Activated T-helper 2 cell treated with anti-CD3 and anti-CD28 coated beads, Interferon-gamma antibody, Interleukin-2, Interleukin-4, amounts not matched to agents 10 μg/mL and 5 μg/mL and 100 μg/mL, durations not matched to agents 14 hours and 24 hours and 36 hours (primary cell): ENCODE data around the gene FAM78A. TPM values are rescaled to one million over a fixed set of nuclear protein-coding genes. Genes with fewer than 3 reads are reported as not detected.

Experiments
- DNase-seq: peaks from one replicate; pipeline ENCODE4 v3.0.0; 2021; ENCODE audit warnings: low spot score
- H3K27ac Mint-ChIP-seq: one replicate; pipeline ENCODE4 v1.8.0; 2021; ENCODE audit warnings: mixed read lengths
- H3K27me3 Mint-ChIP-seq: one replicate; pipeline ENCODE4 v1.8.0; 2021; ENCODE audit warnings: low read depth, mixed read lengths
- H3K36me3 Mint-ChIP-seq: one replicate; pipeline ENCODE4 v1.8.0; 2021; ENCODE audit warnings: low read depth, mixed read lengths
- H3K4me1 Mint-ChIP-seq: one replicate; pipeline ENCODE4 v1.8.0; 2021; ENCODE audit warnings: low read depth, mixed read lengths
- H3K4me3 Mint-ChIP-seq: one replicate; pipeline ENCODE4 v1.8.0; 2021; ENCODE audit warnings: low read depth, mild to moderate bottlenecking, moderate library complexity, mixed read lengths
- H3K9me3 Mint-ChIP-seq: one replicate; pipeline ENCODE4 v1.8.0; 2021; ENCODE audit warnings: mixed read lengths
- intact Hi-C: fragments of 100-400 bp; cut with micrococcal nuclease; formaldehyde crosslinking; loops from one replicate; pipeline ENCODE4 v1.15.1; 2023
- total RNA-seq: library from RNA; stranded (reverse); gene quantifications from 2 replicates; pipeline ENCODE4 v1.2.3, GENCODE V29; 2022

The FAM78A gene
- total RNA-seq, 1 donor from 2014 or later: 55.3 TPM

DNA sequence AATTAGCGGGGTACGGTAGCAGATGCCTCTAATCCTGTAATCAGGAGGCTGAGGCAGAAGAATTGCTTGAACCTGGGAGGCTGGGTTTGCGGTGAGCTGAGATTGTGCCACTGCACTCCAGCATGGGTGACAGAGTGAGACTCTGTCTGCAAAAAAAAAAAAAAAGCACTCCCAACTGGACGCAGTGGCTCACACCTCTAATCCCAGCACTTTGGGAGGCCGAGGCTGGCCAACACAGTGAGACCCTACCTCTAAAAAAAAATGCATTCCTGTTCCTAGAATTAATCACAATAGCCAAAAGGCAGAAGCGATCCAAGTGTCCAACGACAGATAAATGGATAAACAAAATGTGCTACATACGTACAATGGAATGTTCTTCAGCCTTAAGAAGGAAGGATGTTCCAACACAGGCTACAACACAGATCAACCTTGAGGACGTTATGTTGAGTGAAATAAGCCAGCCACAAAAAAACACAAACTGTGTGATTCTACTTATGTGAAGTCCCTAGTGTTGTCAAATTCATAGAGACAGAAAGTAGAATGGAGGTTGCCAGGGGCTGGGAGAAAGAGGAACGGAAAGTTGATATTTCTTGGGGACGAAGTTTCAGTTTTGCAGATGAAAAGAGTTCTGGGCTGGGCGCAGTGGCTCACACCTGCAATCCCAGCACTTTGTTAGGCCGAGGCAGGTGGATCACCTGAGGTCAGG lies 13.8 kb downstream of the FAM78A start:
- DNase-seq: no peak
- Mint-ChIP-seq H3K27me3 (no peaks in the 10 kb centered on the region), H3K36me3 (peaks cover 77% of the 10 kb centered on the region), H3K4me3 (peak overlapping the region; percentile 7), H3K27ac (peak overlapping the region; percentile 40), H3K4me1 (peaks cover 47% of the 10 kb centered on the region), H3K9me3 (no peaks in the 10 kb centered on the region)
- intact Hi-C loops: no loop called here

- DNase-seq: no peak
- Mint-ChIP-seq H3K36me3 (peaks cover 67% of the 10 kb centered on the region), H3K4me1 (peaks cover 41% of the 10 kb centered on the region), H3K9me3 (no peaks in the 10 kb centered on the region), H3K4me3 (no peak overlapping the region), H3K27ac (peak overlapping the region; percentile 22), H3K27me3 (no peaks in the 10 kb centered on the region)
- intact Hi-C loops: no loop called here
These were observed 15.4 kb downstream of the FAM78A start for GRCh38 chr9:131260751-131261452.

GRCh38 chr9:131259916-131260597 lies 16.3 kb downstream of the FAM78A start:
- Mint-ChIP-seq H3K4me1 (peaks cover 38% of the 10 kb centered on the region), H3K9me3 (no peaks in the 10 kb centered on the region), H3K27ac (peak overlapping the region; percentile 28), H3K27me3 (no peaks in the 10 kb centered on the region), H3K4me3 (no peak overlapping the region), H3K36me3 (peaks cover 65% of the 10 kb centered on the region)
- intact Hi-C loops: loop anchor here (10.0 kb wide), 1 partner anchor 1095 kb away; the partner anchor contains the start of gene SETX
- DNase-seq: no peak

DNA sequence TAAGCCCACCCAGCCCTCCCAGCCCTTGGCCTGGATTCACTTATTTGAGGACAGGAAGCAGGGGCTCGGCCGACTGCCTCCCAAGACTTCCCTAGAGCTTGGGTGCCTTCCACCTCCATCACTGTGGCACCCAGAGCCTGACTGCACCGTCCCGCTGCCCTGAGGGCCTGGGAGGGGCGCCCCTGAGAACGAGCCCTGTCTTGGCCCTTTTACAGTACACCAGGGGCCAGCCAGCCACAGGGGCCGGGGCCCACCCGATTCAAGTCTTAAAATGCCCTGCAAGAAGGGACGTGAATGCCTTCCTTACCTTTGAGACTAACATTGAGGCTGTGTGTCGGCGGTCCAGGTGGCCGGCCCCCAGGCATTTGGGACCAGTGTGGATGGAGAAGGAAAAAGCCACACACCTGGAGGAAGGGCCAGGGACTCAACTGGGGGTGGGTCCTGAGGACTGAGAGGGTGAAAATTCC lies 16.8 kb downstream of the FAM78A start:
- no peak overlapping the region for H3K4me3 Mint-ChIP-seq
- peaks cover 59% of the 10 kb centered on the region for H3K36me3 Mint-ChIP-seq
- H3K27ac Mint-ChIP-seq: peak overlapping the region; percentile 28
- intact Hi-C loops: loop anchor here (10.0 kb wide), 1 partner anchor 1095 kb away; the partner anchor contains the start of gene SETX
- no peaks in the 10 kb centered on the region for H3K27me3 Mint-ChIP-seq
- H3K4me1 Mint-ChIP-seq: peaks cover 34% of the 10 kb centered on the region
- DNase-seq: no peak
- no peaks in the 10 kb centered on the region for H3K9me3 Mint-ChIP-seq

GRCh38 chr9:131258698-131259431 lies 17.4 kb downstream of the FAM78A start:
- intact Hi-C loops: loop anchor here (10.0 kb wide), 1 partner anchor 1096 kb away; the partner anchor contains the start of gene SETX
- peaks cover 53% of the 10 kb centered on the region for H3K36me3 Mint-ChIP-seq
- no peak for DNase-seq

DNA sequence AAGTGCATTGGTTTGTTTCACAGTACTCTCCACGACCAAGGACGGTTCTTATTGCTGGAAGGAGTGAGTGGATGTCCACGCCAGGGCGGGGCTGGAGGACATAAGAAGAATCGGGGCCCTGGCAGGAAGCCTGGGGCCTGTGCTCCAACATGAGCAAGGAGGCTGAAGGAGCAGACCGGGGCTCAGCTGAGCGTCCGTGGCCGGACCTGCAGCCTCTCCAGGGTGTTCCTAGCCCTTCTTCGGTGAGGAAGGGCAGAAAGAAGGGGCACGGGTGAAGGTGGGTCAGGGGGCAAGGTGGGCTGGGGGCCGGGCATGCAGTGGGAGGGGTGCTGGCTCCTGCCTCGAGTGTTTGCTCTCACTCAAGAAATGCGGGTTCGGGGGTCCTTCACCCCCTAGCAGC lies 18.1 kb downstream of the FAM78A start:
- Mint-ChIP-seq H3K27me3 (no peaks in the 10 kb centered on the region), H3K4me1 (peaks cover 31% of the 10 kb centered on the region), H3K9me3 (no peaks in the 10 kb centered on the region), H3K27ac (peak overlapping the region; percentile 83), H3K4me3 (no peak overlapping the region), H3K36me3 (peaks cover 49% of the 10 kb centered on the region)
- intact Hi-C loops: loop anchor here (10.0 kb wide), 1 partner anchor 1097 kb away; the partner anchor contains the start of gene SETX
- DNase-seq: no peak

More at GRCh38 chr9:131258698-131259431, 17.4 kb downstream of the FAM78A start:
- Mint-ChIP-seq H3K27ac (no peak overlapping the region), H3K4me3 (no peak overlapping the region), H3K9me3 (no peaks in the 10 kb centered on the region), H3K4me1 (peaks cover 32% of the 10 kb centered on the region), H3K27me3 (no peaks in the 10 kb centered on the region)

- Mint-ChIP-seq H3K4me3 (peak overlapping the region; percentile 37), H3K9me3 (no peaks in the 10 kb centered on the region), H3K36me3 (peaks cover 42% of the 10 kb centered on the region), H3K27ac (peak overlapping the region; percentile 83), H3K27me3 (no peaks in the 10 kb centered on the region), H3K4me1 (peaks cover 30% of the 10 kb centered on the region)
- no peak for DNase-seq
- intact Hi-C loops: loop anchor here (10.0 kb wide), 1 partner anchor 1097 kb away; the partner anchor contains the start of gene SETX
These were observed 18.9 kb downstream of the FAM78A start for GRCh38 chr9:131257266-131258025.

GRCh38 chr9:131255676-131256197 lies 20.6 kb downstream of the FAM78A start:
- Mint-ChIP-seq H3K4me1 (peaks cover 29% of the 10 kb centered on the region), H3K27ac (peak overlapping the region; percentile 98)
- no peak for DNase-seq

GRCh38 chr9:131254626-131255025 lies 21.7 kb downstream of the FAM78A start:
- Mint-ChIP-seq H3K9me3 (no peaks in the 10 kb centered on the region), H3K27ac (peak overlapping the region; percentile 42), H3K4me3 (no peak overlapping the region), H3K27me3 (no peaks in the 10 kb centered on the region), H3K36me3 (peaks cover 18% of the 10 kb centered on the region), H3K4me1 (peaks cover 29% of the 10 kb centered on the region)
- intact Hi-C loops: loop anchor here (10.0 kb wide), 1 partner anchor 1100 kb away; the partner anchor contains the start of gene SETX
- no peak for DNase-seq

More at GRCh38 chr9:131255676-131256197, 20.6 kb downstream of the FAM78A start:
- Mint-ChIP-seq H3K9me3 (no peaks in the 10 kb centered on the region), H3K4me3 (peak overlapping the region; percentile 86), H3K36me3 (peaks cover 29% of the 10 kb centered on the region), H3K27me3 (no peaks in the 10 kb centered on the region)
- intact Hi-C loops: loop anchor here (1.0 to 10.0 kb wide), 2 partner anchors 14 to 1099 kb away; partner anchors contain the start of gene SETX

- Mint-ChIP-seq H3K36me3 (peaks cover 13% of the 10 kb centered on the region), H3K9me3 (no peaks in the 10 kb centered on the region), H3K27ac (peak overlapping the region; percentile 7), H3K4me3 (peak overlapping the region; percentile 17), H3K4me1 (peaks cover 28% of the 10 kb centered on the region), H3K27me3 (no peaks in the 10 kb centered on the region)
- DNase-seq: no peak
- intact Hi-C loops: loop anchor here (2.0 to 10.0 kb wide), 2 partner anchors 17 to 1101 kb away; partner anchors contain the start of gene SETX
These were observed 22.3 kb downstream of the FAM78A start for GRCh38 chr9:131253891-131254491.

DNA sequence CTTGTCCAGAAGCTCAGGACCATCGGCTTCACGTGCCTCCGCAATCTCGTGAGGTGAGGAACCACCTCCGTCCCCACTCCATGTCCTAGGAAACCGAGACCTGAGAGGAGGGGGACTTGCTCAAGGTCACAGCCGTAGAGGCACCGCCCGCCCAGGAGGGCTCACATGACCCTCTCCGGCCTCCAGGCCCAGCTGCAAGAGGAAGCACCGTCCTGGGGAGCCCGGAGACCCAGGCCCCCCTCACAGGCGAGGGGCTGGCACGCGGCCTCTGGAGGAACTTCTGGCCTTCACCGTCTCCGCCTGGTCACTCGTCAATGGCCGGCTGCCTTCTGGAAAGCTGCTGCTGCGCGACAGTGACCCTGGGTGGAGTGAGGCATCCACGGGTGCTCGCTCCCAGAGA lies 24.2 kb downstream of the FAM78A start:
- Mint-ChIP-seq H3K27ac (peak overlapping the region; percentile 92), H3K36me3 (peaks cover 4% of the 10 kb centered on the region), H3K9me3 (no peaks in the 10 kb centered on the region)

More for the DNA sequence above, 24.2 kb downstream of the FAM78A start:
- Mint-ChIP-seq H3K4me1 (peaks cover 23% of the 10 kb centered on the region), H3K27me3 (no peaks in the 10 kb centered on the region), H3K4me3 (peak overlapping the region; percentile 82)
- intact Hi-C loops: loop anchor here (1.0 to 10.0 kb wide), 3 partner anchors 14 to 1103 kb away; partner anchors contain the start of gene SETX
- no peak for DNase-seq
